Pancreas (tissue), 10 donors: ENCODE results near the gene ARNT2. TPM values are rescaled to one million over a fixed set of nuclear protein-coding genes. Genes with fewer than 3 reads are reported as not detected.

ENCODE experiments used
- ATAC-seq, 4 donors: fragments of 200-7000 bp; cut with Tn5 transposase; one replicate each; pipeline versions ENCODE4 v1.8.0 to v1.9.1; 2020; ENCODE audit warnings: mild to moderate bottlenecking in 4 of 4, moderate library complexity in 4 of 4
- DNase-seq, 6 donors: peaks; one replicate each; pipeline ENCODE4 v3.0.0-alpha.2; 2020
- FAIRE-seq: peaks from 2 replicates; lab custom pipeline; 2012; peaks lifted over from hg19 to GRCh38; lab: Jason Lieb, UNC
- H3K27ac ChIP-seq, 4 donors: fragments of 200-600 bp; sonication (generic); 1 replicate in 3 of 4; 2 replicates in 1 of 4; pipeline versions ENCODE4 v1.5.0 to v1.8.0; 2020
- H3K27me3 ChIP-seq, 4 donors: fragments of 200-600 bp; one replicate each; pipeline ENCODE4 v1.8.0; 2021
- H3K36me3 ChIP-seq, 3 donors: fragments of 200-600 bp; sonication (generic) in 1 of 3; one replicate each; pipeline versions ENCODE4 v1.5.0 to v1.8.0; 2020 to 2021
- H3K4me1 ChIP-seq, 3 donors: fragments of 200-600 bp; one replicate each; pipeline ENCODE4 v1.8.0; 2021
- H3K4me3 ChIP-seq, 4 donors: fragments of 200-600 bp; sonication (generic) in 2 of 4; one replicate each; pipeline versions ENCODE4 v1.5.0 to v1.8.0; 2020 to 2021
- H3K9me3 ChIP-seq, 4 donors: fragments of 200-600 bp; one replicate each; pipeline ENCODE4 v1.8.0; 2021
- CTCF ChIP-seq, 4 donors: fragments of 200-600 bp; sonication (generic) in 3 of 4; IDR thresholded peaks; one replicate each; pipeline versions ENCODE4 v1.5.0 to v1.8.0; 2021; ENCODE audit warnings: antibody characterized with exemption in 4 of 4
- WGBS, 2 donors: extraction: QIAGEN DNeasy Blood & Tissue Kit; methylation state at CpG; one replicate each; pipeline ENCODE4 v1.1.7; 2013; 5-methylcytosine and 5-hydroxymethylcytosine counted together
- intact Hi-C, 3 donors: fragments of 100-400 bp; cut with DNase I; formaldehyde crosslinking; loops; one replicate each; pipeline versions ENCODE4 v1.11.1 to v1.14.2; 2022
- polyA plus RNA-seq, 2 donors: library from polyadenylated mRNA; stranded (reverse); fragments of 200-250 nt; gene quantifications; one replicate each; pipeline ENCODE4 v1.2.3, GENCODE V29; 2013
- total RNA-seq, 6 donors: library from RNA; stranded (reverse); fragmentation: NEBNext Ultra II Directional in 4 of 6; extraction: Animal tissue kit (Norgen Biotek cat#: 25700) in 4 of 6; gene quantifications; one replicate each; pipeline versions ENCODE4 v1.2.1 to v1.2.4, GENCODE V29; 2021 to 2023
- donor health status: healthy with polysubstance abuse.
- donor health status: DM: no; HTN: no; CAD: no; lungs with moderate emphysema.
- donor health status: DM: no; HTN: no; CAD: no.
- donor health status: control.
- donor health status: control.
- donor health status: Bipolar disorder and iron deficiency.
- donor health status: DM: yes; HTN: yes; CAD: no.
- donor health status: DM: no; HTN: no; CAD: no.
- donor health status: DM: no; HTN: no; CAD: no.
- donor health status: DM: yes; HTN: yes; CAD: no.

Gene ARNT2
- total and polyA plus RNA-seq, 8 donors, result 2.1 to 18.1 (median 5.4) TPM

GRCh38 chr15:80455668-80456442, 51.7 kb downstream of the ARNT2 start:
- peak; percentile 43 for FAIRE-seq
- peak overlapping the region in 2 of 4 donors; percentile 8 to 19 for H3K27ac ChIP-seq
- peak in 4 of 6 donors; percentile 38 to 65 (median 44) for DNase-seq
- TF ChIP-seq CTCF (IDR thresholded peaks at IDR 0.05), result peak; percentile 68 to 87 (median 78)
- H3K9me3 ChIP-seq, result no peaks in the 10 kb centered on the region
- no peak overlapping the region for H3K4me3 ChIP-seq
- H3K27me3 ChIP-seq, result no peaks in the 10 kb centered on the region
- H3K36me3 ChIP-seq, result no peaks in the 10 kb centered on the region
- intact Hi-C loops, result loop anchor here in 1 of 3 donors (10.0 kb wide), 1 partner anchor 519 kb away; no protein-coding TSS in a partner anchor
- ATAC-seq, result peak; percentile 87 to 93 (median 92)
- H3K4me1 ChIP-seq, result peaks cover 0 to 4% (median 0%) of the 10 kb centered on the region in 3 donors
- 16 to 18% methylated on average over 17 of the region's 17 CpGs for WGBS, 2 donors

GRCh38 chr15:80456517-80457492, 52.6 kb downstream of the ARNT2 start:
- DNase-seq (no peak), ATAC-seq (no peak), FAIRE-seq (no peak)
- peaks cover 0 to 4% (median 0%) of the 10 kb centered on the region in 3 donors for H3K4me1 ChIP-seq
- no peaks in the 10 kb centered on the region for H3K9me3 ChIP-seq
- 46 to 52% methylated on average over 4 of the region's 4 CpGs for WGBS, 2 donors
- H3K36me3 ChIP-seq, result no peaks in the 10 kb centered on the region
- no peak for TF ChIP-seq CTCF (IDR thresholded peaks at IDR 0.05)
- intact Hi-C loops, result loop anchor here in 1 of 3 donors (10.0 kb wide), 1 partner anchor 518 kb away; no protein-coding TSS in a partner anchor
- H3K4me3 ChIP-seq, result no peak overlapping the region
- H3K27me3 ChIP-seq, result no peaks in the 10 kb centered on the region
- H3K27ac ChIP-seq, result no peak overlapping the region

GRCh38 chr15:80457896-80458295, 53.7 kb downstream of the ARNT2 start:
- ATAC-seq, result no peak
- H3K36me3 ChIP-seq, result no peaks in the 10 kb centered on the region
- no peaks in the 10 kb centered on the region for H3K9me3 ChIP-seq
- no peak overlapping the region for H3K4me3 ChIP-seq
- WGBS, 2 donors, result 78 to 80% methylated on average over 3 of the region's 3 CpGs
- no peak for FAIRE-seq
- no peak for DNase-seq
- H3K4me1 ChIP-seq, result peaks cover 0 to 4% (median 0%) of the 10 kb centered on the region in 3 donors
- TF ChIP-seq CTCF (IDR thresholded peaks at IDR 0.05), result no peak
- H3K27ac ChIP-seq, result no peak overlapping the region
- no peaks in the 10 kb centered on the region for H3K27me3 ChIP-seq
- intact Hi-C loops, result loop anchor here in 1 of 3 donors (10.0 kb wide), 1 partner anchor 517 kb away; no protein-coding TSS in a partner anchor

- no peak for ATAC-seq
- DNase-seq, result no peak
- 84 to 89% methylated on average over 2 of the region's 2 CpGs for WGBS, 2 donors
- no peaks in the 10 kb centered on the region for H3K9me3 ChIP-seq
- H3K27ac ChIP-seq, result no peak overlapping the region
- no peaks in the 10 kb centered on the region for H3K27me3 ChIP-seq
- H3K4me1 ChIP-seq, result peaks cover 0 to 4% (median 0%) of the 10 kb centered on the region in 3 donors
- H3K36me3 ChIP-seq, result no peaks in the 10 kb centered on the region
- H3K4me3 ChIP-seq, result no peak overlapping the region
- intact Hi-C loops, result loop anchor here in 1 of 3 donors (10.0 kb wide), 1 partner anchor 516 kb away; no protein-coding TSS in a partner anchor
- no peak for TF ChIP-seq CTCF (IDR thresholded peaks at IDR 0.05)
- FAIRE-seq, result no peak
These were observed 54.4 kb downstream of the ARNT2 start for GRCh38 chr15:80458580-80458979.
